ENCODE data around the gene HMGXB3.

HMGXB3 gene

GRCh38 chr5:149969181-149969930, 31.2 kb upstream of the HMGXB3 start:
- no peak for TF ChIP-seq CTCF (IDR thresholded peaks at IDR 0.05)

GRCh38 chr5:149975409-149975808, 25.1 kb upstream of the HMGXB3 start:
- no peak for TF ChIP-seq CTCF (IDR thresholded peaks at IDR 0.05)

GRCh38 chr5:149979896-149980295, 20.6 kb upstream of the HMGXB3 start:
- no peak for TF ChIP-seq CTCF (IDR thresholded peaks at IDR 0.05)

GRCh38 chr5:149981206-149981605, 19.3 kb upstream of the HMGXB3 start:
- no peak for TF ChIP-seq CTCF (IDR thresholded peaks at IDR 0.05)

GRCh38 chr5:149982505-149982904, 18.0 kb upstream of the HMGXB3 start:
- no peak for TF ChIP-seq CTCF (IDR thresholded peaks at IDR 0.05)

GRCh38 chr5:149988126-149988525, 12.4 kb upstream of the HMGXB3 start:
- TF ChIP-seq CTCF (IDR thresholded peaks at IDR 0.05) = no peak

GRCh38 chr5:149990518-149991376, 9.8 kb upstream of the HMGXB3 start:
- TF ChIP-seq CTCF (IDR thresholded peaks at IDR 0.05) = peak; percentile 88
